ENCODE data around the gene PHACTR2. TPM values are rescaled to one million over a fixed set of nuclear protein-coding genes. Genes with fewer than 3 reads are reported as not detected.
"Not testable (repeated sequence)": the region's sequence is repeated elsewhere in the genome, so short reads cannot be mapped to it uniquely, and the experiment has no call there.

The PHACTR2 gene
- total RNA-seq, 1 donor from 2014 or later = 38.3 TPM

- intact Hi-C loops (cut with micrococcal nuclease) = no loop called here
These were observed 128.7 kb downstream of the PHACTR2 start for GRCh38 chr6:143806282-143807102.

- intact Hi-C loops (cut with micrococcal nuclease) = no loop called here
These were observed 129.5 kb downstream of the PHACTR2 start for GRCh38 chr6:143807103-143807772.

- intact Hi-C loops (cut with micrococcal nuclease) = no loop called here
These were observed 133.0 kb downstream of the PHACTR2 start for GRCh38 chr6:143810745-143811144.

- intact Hi-C loops (cut with micrococcal nuclease) = no loop called here
These were observed 133.9 kb downstream of the PHACTR2 start for GRCh38 chr6:143811501-143812157.

GRCh38 chr6:143817621-143818020, 139.9 kb downstream of the PHACTR2 start:
- intact Hi-C loops (cut with micrococcal nuclease) = no loop called here

- intact Hi-C loops (cut with micrococcal nuclease) = no loop called here
These were observed 143.6 kb downstream of the PHACTR2 start for GRCh38 chr6:143821359-143821758.

GRCh38 chr6:143822584-143823024, 144.8 kb downstream of the PHACTR2 start:
- intact Hi-C loops (cut with micrococcal nuclease) = no loop called here

- intact Hi-C loops (cut with micrococcal nuclease) = no loop called here
These were observed 145.8 kb downstream of the PHACTR2 start for GRCh38 chr6:143823548-143823947.

- intact Hi-C loops (cut with micrococcal nuclease) = no loop called here
These were observed 150.8 kb downstream of the PHACTR2 start for GRCh38 chr6:143828572-143828971.

GRCh38 chr6:143836150-143836549, 158.4 kb downstream of the PHACTR2 start:
- intact Hi-C loops (cut with micrococcal nuclease) = no loop called here

- intact Hi-C loops (cut with micrococcal nuclease) = no loop called here
These were observed 160.6 kb downstream of the PHACTR2 start for GRCh38 chr6:143838395-143838794.

- intact Hi-C loops (cut with micrococcal nuclease) = no loop called here
These were observed 161.4 kb downstream of the PHACTR2 start for GRCh38 chr6:143839196-143839595.

- intact Hi-C loops (cut with micrococcal nuclease) = loop anchor here (5.0 to 10.0 kb wide), 5 partner anchors 303 to 1696 kb away; partner anchors contain the start of genes AIG1, HIVEP2, NMBR and VTA1
These were observed 163.0 kb downstream of the PHACTR2 start for GRCh38 chr6:143840595-143841265.

GRCh38 chr6:143842461-143842901, 164.7 kb downstream of the PHACTR2 start:
- intact Hi-C loops (cut with micrococcal nuclease) = loop anchor here (2.0 to 10.0 kb wide), 6 partner anchors 222 to 1698 kb away; partner anchors contain the start of genes AIG1, HIVEP2, NMBR and VTA1

GRCh38 chr6:143842902-143843676, 165.3 kb downstream of the PHACTR2 start, which contains the start of gene LTV1:
TSS of gene LTV1 (plus strand) at chr6:143843338. CDS start at chr6:143843478, 140 bp downstream.
- intact Hi-C loops (cut with micrococcal nuclease) = loop anchor here (1.0 to 10.0 kb wide), 13 partner anchors 222 to 1698 kb away; partner anchors contain the start of genes ADAT2, AIG1, HIVEP2 and NMBR

GRCh38 chr6:143843677-143843999, 165.9 kb downstream of the PHACTR2 start:
- intact Hi-C loops (cut with micrococcal nuclease) = loop anchor here (1.0 to 10.0 kb wide), 13 partner anchors 221 to 1699 kb away; partner anchors contain the start of genes ADAT2, AIG1, HIVEP2 and NMBR

GRCh38 chr6:143844006-143844405, 166.2 kb downstream of the PHACTR2 start:
- intact Hi-C loops (cut with micrococcal nuclease) = loop anchor here (5.0 to 10.0 kb wide), 5 partner anchors 307 to 1699 kb away; partner anchors contain the start of genes AIG1, HIVEP2, NMBR and VTA1

- intact Hi-C loops (cut with micrococcal nuclease) = loop anchor here (10.0 kb wide), 2 partner anchors 900 to 1700 kb away; partner anchors contain the start of genes HIVEP2, NMBR and VTA1
These were observed 167.3 kb downstream of the PHACTR2 start for GRCh38 chr6:143845033-143845432.

- intact Hi-C loops (cut with micrococcal nuclease) = not testable (repeated sequence)
These were observed 173.9 kb downstream of the PHACTR2 start for GRCh38 chr6:143851706-143852105.

GRCh38 chr6:143855057-143855456, 177.3 kb downstream of the PHACTR2 start:
- intact Hi-C loops (cut with micrococcal nuclease) = not testable (repeated sequence)

Data from T-helper 2 cell treated with Interferon-gamma antibody and Interleukin-4, amounts not matched to agents 100 ng/mL and 5 ng/mL, for 36 hours (primary cell).